HG02973 (cell line): ENCODE data around the gene PHACTR1.

Source experiments
- ATAC-seq: cut with Tn5 transposase; IDR thresholded peaks from one replicate; pipeline ENCODE4 v1.9.1; 2021; ENCODE audit warnings: moderate library complexity; ENCODE audit not compliant: unreplicated experiment

The PHACTR1 gene

GRCh38 chr6:13012977-13013680 is 296.6 kb downstream of the PHACTR1 start:
- no peak for ATAC-seq

DNA sequence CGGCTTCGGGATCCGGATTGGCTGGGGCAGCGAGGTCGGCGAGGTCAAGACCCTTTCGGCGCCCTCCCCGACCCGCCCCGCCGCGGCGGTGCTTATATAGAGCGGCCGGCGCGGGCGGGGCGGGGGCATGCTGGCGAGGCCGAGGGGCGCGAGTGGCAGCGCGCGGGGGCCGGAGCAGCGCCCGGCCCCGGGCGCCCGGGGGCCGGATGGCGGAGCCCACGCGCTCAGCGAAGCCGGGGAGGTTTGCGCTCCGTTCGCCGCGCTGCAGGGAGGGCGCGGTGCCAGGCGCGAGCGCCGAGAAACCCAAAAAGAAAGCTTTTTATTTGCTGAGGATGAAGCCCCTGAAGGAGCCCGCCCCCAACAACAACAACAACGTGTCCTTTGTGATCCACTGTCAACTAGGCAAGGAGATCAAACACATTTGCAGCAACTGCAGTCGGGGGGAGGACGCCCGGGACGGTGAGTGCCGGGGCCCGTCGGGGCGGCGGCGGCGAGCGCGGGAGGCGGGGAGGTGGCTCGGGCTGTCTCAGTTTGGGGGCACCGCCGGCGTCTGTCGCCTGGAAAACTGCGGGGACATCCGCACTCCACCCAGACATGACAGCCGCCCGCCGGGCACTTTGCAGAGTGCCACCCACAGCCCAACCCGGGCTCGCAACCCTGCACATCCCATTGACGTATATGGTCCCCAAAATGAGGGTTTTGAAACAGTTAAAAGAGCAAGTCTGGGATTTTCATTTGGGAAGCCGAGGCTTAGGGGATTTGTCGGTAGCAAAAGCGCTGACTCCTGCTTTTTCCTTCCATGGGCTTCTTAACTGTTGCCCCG is 297.3 kb downstream of the PHACTR1 start:
- ATAC-seq = no peak

DNA sequence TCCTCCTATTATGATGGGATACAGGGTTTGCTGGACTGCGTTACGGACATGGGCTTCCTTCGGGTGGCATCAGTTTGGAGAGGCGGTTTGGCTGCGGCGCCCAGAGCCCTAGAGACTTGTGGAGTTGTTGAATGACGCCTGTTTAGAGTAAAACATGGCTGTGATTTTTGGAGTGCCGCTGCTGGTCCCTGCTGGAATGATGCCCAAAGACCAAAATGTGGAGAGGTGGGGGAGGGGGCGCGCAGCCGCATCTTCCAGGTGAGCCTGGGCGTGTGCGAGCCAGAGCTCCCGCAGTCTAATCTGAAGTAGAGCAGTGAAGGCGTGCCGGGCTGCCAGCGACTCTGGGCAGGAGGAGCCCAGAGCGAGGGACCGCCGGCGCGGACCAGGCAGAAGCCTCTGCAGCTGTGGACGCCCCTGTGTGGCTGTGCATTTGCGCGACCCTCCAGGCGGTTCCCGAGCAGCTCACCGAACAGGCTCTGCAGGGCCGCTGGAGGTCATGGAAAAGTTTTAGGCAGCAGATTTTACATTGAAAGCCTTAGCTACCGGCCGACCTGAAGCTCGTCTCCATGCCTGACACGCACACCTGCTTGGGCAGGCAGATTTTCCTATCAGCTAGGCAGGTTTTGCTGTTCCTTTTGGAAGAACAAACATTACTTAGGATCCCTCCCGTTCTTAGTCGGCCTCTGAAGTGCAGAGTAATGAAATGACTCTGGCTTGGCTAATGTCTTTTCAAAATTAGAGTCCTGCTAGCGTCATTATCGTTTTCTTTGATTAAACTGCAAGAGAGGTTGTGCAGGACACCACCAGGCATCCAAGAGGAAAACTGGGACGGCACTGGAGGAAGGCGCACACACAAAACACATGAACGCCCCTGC is 298.2 kb downstream of the PHACTR1 start:
- ATAC-seq = no peak

- no peak for ATAC-seq
These were observed 298.8 kb downstream of the PHACTR1 start for GRCh38 chr6:13015379-13015681.

GRCh38 chr6:13024616-13025015 is 308.0 kb downstream of the PHACTR1 start:
- ATAC-seq = no peak

- ATAC-seq = no peak
These were observed 309.4 kb downstream of the PHACTR1 start for GRCh38 chr6:13025893-13026499.

DNA sequence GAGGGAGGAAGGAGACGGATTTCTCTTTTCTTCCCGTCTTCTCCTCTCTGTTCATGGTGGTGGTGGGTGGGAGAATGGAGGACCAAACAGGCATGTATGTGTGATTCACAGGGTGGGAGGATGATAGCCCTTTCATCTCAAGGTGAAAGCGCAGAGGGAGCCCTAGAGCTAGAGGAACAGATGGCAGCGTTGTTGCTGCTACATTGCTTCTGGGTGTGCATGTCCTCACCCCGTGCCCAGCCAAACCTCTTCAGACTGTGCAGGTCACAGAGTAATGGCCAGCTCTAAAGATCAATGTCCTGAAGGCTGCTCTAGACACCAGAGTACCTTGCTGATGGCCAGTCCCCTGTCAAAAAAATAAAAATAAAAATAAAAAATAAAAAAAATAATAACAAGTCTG is 310.0 kb downstream of the PHACTR1 start:
- ATAC-seq = no peak

DNA sequence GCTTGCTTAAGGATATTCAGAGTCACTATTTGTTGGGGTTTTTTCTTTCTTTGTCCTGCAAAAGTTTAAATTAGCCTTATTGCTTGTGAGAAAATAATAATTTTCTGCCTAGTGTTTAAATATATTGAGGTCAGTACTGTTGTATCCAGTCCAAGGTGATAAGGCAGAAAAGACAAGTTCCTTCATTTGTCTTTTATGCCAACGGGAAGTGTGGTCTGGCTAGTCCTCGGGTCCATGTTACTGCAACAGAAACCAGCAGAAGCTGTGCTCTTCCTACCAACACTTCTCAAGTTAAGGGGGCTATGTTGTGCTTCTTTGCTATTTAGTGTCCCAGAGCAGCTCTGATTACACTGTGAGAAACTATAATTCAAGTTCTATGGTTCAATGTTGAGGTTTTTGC is 310.6 kb downstream of the PHACTR1 start:
- no peak for ATAC-seq

GRCh38 chr6:13030396-13030795 is 313.8 kb downstream of the PHACTR1 start:
- ATAC-seq = no peak

DNA sequence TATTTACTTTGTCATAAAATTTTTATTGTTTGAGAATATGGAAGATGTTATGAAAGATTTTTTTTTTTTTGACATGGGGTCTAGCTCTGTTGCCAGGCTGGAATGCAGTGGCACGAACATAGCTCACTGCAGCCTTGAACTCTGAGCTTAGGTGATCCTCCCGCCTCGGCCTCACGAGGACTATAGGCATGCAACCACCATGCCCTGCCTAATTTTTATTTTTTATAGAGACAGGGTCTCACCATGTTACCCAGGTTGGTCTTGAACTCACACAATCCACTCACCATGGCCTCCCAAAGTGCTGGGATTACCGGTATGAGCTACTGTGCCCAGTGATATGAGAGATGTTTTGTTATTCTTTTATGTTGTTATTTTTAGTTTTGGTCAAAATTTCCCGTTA is 316.0 kb downstream of the PHACTR1 start:
- ATAC-seq = no peak

DNA sequence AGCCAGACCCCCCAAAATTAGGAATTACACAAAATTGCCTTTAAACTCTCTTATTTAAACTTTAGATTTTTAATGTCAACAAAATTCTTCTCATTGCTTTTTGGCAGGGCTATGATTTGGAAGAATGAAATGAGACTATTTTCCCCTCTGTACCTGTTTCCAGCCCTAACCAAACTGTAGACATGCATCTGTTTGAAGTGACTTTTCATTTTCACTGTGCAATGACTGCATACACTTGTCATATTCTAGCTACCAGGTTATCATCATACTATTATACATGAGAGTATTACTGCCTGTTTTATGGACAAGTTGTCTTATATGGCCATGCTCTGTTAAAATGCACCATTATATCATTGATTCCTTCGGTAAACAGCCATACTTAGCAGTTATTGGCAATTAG is 316.6 kb downstream of the PHACTR1 start:
- no peak for ATAC-seq

- no peak for ATAC-seq
These were observed 317.7 kb downstream of the PHACTR1 start for GRCh38 chr6:13034316-13034715.

DNA sequence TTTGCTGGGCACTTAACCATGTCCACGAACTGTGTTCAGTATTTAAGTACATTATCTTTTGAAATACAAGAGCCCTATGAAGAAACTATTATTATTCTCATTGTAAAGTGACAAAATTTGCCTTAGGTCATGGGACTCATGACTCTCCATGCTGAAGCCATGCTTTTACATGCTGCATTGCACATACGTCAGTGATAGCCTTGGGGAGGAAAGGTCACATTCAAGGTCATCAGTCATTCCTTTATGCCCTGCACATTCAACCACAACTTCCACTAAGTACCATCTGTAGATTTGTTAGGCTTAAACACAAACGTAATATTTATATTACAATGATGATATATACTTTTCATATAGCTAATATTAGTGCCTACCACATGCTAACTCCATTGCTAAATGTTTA is 319.0 kb downstream of the PHACTR1 start:
- no peak for ATAC-seq

- ATAC-seq = no peak
These were observed 321.7 kb downstream of the PHACTR1 start for GRCh38 chr6:13038315-13038714.

DNA sequence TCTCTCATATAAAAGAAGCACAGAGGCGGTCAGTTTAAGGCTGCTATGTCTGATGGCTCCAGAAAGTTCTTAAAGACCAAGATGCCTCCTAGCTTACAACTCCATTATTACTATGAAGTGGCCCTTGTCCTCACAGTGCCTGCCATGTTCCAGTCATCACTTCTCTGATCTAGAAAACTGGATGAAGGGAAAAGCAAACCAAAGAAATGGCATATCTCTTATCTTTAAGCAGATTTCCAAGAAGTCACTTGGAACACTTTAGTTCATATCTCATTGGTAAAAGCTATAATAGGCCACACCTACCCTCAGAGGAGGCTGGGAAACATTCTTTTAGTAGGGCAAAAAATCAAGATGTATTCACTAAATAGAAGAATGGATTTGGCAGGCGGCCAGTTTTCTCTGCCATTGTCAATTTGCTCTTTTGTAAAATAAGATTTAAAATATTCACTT is 322.2 kb downstream of the PHACTR1 start:
- no peak for ATAC-seq

DNA sequence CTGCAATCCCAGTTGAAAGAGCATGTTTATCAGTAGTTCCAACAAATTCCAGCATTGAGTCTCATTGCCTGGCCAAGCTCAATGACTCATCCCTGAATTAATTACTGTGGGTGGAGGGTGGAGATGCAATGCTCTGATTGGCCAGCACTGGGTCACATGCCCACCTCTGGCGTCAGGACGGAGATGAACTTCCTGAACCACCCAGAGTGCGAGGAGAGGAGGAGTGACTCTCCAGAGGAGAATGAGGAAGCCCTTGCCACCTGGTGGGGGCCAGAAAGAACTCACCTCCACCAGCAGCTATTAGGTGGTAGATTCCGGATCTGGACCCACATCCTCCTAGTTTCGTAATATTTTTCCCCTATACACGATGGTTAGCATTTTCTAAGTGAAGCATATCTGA is 327.8 kb downstream of the PHACTR1 start:
- ATAC-seq = no peak

- no peak for ATAC-seq
These were observed 328.3 kb downstream of the PHACTR1 start for GRCh38 chr6:13044896-13045295.

DNA sequence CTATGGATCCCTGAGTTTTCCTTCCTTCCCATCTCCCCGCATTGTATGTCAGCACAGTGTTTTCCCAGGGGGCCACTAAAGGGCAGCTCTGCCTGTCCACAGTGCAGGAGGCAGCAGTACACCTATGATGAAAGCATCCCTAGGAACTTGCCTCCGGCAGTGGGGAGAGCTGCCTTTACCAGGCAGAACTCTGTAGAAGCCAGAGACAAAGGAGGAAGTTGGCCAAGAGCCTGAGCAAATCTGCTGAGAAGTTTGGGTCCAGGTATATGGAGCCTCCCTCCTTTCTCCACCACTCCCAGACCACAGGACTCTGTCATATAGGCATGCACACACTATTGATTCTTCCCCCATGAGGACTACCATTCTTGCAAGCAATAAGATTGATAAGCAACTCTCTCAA is 329.1 kb downstream of the PHACTR1 start:
- ATAC-seq = no peak

DNA sequence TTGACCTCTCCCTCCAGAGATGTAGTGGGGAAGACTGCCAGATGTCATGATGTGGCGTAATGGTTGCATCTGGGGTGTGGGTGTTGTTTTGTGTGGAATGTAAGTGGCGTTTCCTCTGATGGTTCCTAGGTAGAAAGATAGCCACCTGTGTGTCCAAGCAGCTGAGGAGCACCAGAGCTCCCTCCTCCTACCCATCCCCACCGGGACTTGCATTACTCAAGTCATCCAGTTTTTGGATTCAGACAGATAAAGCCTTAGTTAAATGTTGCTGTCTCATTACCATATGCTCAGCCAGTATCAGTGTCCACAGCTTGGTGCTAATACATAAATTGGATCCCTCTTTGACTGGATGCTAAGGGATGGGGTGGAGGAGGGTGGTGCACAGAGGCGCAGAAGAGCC is 329.5 kb downstream of the PHACTR1 start:
- no peak for ATAC-seq

DNA sequence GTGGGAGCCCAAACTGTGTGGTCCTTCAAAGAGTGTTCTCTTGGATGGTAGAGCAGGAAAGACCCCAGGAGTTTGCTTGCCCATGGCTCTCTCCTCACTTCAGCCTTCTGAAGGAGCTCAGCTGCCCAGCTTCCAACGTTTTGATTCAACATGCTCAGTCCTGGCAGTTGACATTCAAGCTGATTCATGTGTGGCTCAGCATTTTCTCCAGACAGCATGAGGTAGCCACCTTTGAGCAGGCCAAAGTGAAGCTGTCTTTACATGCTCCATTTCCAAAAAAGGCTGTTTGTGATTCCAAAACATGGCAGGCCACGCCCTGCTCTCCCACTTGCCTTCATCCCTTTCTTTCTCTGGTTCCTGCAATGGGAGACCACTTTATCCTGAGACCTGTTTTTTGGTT is 331.5 kb downstream of the PHACTR1 start:
- no peak for ATAC-seq

DNA sequence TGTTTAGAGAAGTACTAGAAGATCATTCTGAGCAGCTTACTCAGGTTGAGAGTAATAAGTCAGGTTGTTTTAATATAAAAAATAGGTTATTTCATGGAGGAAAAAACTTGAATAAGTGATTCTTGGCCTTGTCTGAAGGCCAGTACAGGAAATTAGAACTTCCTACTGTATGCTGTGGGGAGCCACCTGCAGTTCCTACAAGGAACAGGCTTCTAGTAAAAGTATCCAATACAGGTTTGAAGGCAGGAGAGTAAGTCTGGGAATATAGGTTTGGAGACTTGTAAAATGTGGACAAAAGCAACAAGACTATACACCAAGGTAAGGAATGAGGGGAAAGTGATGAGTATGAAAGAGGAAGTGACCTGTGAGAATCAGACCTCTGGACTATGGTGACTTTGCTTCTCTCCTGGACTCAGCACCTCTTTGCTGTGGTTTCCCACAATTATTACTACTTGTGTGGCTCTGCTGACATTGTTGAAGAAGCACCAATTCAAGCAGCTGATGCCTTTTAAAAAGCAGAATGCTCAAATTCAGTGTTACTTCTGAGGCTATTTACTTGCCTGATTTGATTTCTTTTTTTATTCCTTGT is 333.2 kb downstream of the PHACTR1 start:
- ATAC-seq = no peak
